ENCODE results near the gene JAZF1. TPM values are rescaled to one million over a fixed set of nuclear protein-coding genes. Genes with fewer than 3 reads are reported as not detected.

The JAZF1 gene
- total RNA-seq, 1 donor from 2014 or later = 23.2 TPM

DNA sequence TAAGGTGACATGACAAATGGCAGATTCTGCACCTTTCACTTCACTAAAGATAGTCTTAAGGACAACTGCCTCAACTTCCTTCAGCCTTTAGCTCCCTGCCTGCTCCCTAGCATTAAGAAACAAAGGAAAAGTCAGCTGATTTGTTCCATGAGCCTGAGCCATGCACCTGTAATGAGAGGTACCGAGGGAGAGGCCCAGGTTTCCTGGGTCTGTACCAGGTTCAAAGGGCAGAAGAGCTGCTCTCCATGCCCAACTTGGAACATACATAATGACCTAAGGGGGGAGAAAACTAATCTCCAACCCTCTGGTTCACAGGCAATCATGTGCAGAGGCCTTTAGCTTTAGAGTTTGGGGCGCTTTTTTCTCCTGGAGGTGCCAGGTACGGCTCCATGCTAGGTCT, 111.2 kb downstream of the JAZF1 start:
- intact Hi-C loops (cut with micrococcal nuclease) = no loop called here
- no peak for DNase-seq
- ATAC-seq = no peak

- DNase-seq (no peak), ATAC-seq (peak; percentile 18)
- intact Hi-C loops (cut with micrococcal nuclease) = no loop called here
Observed at GRCh38 chr7:28068811-28069216, 111.8 kb downstream of the JAZF1 start.

DNA sequence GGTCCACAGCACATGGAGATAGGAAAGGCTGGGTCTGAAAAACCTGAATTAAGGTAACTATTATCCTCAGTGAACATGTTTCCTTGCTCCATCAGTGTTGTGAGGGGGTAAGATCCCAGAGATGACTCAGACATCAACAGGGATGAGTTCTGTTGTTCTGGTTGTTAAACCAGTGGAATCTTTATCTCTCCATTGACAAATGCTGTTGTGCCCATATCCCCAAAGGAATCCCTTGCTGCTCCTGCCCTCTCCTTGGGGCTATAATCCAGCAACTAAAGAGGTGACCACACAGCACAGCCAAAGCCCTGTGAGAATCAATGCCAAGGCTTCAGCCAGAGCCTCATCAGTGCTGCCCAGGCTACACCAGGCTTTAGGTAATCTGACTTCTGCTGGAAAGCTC, 113.4 kb downstream of the JAZF1 start:
- intact Hi-C loops (cut with micrococcal nuclease) = no loop called here
- ATAC-seq = no peak
- DNase-seq = no peak

GRCh38 chr7:28065721-28066285, 114.8 kb downstream of the JAZF1 start:
- intact Hi-C loops (cut with micrococcal nuclease) = no loop called here
- no peak for DNase-seq
- no peak for ATAC-seq

GRCh38 chr7:28065308-28065707, 115.3 kb downstream of the JAZF1 start:
- DNase-seq (no peak), ATAC-seq (peak; percentile 60)
- intact Hi-C loops (cut with micrococcal nuclease) = no loop called here

GRCh38 chr7:28064437-28064836, 116.2 kb downstream of the JAZF1 start:
- ATAC-seq (no peak), DNase-seq (no peak)
- intact Hi-C loops (cut with micrococcal nuclease) = no loop called here

GRCh38 chr7:28062197-28062991, 118.2 kb downstream of the JAZF1 start:
- peak; percentile 88 for ATAC-seq
- intact Hi-C loops (cut with micrococcal nuclease) = no loop called here
- peak; percentile 80 for DNase-seq

- ATAC-seq = no peak
- no peak for DNase-seq
- intact Hi-C loops (cut with micrococcal nuclease) = no loop called here
Observed at GRCh38 chr7:28061824-28062196, 118.8 kb downstream of the JAZF1 start.

DNA sequence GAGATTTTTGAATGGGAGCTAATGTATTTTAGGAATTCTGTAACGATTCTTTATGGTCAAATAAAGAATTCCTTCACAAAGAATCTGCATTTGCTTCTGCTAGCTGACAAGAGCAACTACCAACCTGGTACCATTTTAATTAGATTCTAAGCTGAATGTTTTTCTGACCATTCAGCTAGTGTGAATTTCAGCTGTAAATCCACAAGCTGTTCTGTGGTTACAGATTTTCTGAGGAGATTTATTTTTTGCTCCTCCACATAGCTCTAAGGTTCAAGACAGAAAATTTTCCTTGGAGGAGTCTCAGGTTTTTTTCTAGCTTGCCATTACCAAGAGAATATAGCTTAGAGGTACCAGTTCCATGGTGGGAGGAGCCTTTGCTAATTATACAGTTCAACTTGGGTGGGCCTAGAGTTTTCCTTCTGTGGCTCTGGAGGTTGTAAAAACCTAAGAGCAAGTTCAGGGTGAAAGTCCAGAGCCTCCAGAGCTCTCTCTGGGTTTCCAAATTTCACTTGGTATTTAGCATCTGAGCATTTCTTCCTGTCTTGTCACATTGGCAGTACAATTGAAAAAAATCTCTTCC, 120.1 kb downstream of the JAZF1 start:
- intact Hi-C loops (cut with micrococcal nuclease) = no loop called here
- ATAC-seq (no peak), DNase-seq (no peak)

GRCh38 chr7:28055161-28055544, 125.4 kb downstream of the JAZF1 start:
- intact Hi-C loops (cut with micrococcal nuclease) = no loop called here
- ATAC-seq = peak; percentile 72

DNA sequence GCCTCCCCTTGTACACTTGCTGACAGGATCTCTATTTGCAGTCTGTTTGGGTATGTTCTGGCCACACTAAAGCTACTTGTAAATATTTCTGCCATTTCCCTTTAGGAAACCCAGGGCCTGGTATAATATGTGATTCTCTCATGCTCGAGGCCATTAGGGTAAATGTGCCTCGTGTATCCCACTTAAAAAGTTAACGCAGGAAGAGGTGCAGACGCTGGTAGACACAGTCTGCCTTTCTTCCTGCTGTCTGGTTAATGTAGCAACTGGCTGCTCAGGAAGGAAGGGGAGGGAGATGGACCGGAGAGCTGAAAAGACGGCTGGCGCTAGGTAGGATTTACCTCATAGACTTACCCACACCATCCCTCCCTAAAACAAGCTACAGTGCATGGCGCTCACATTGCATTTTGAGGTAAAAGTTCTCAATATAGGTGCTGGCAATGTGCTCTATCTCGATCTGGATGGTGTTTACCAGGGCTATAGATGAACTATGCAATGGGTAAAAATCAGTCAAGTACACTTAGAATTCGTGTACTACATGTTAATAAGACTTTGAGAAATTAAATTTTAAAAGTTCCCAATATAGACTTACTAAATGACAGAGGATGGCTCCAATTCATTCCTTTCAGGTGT, 125.9 kb downstream of the JAZF1 start:
- peak; percentile 45 for ATAC-seq
- no peak for DNase-seq
- intact Hi-C loops (cut with micrococcal nuclease) = no loop called here

More at GRCh38 chr7:28055161-28055544, 125.4 kb downstream of the JAZF1 start:
- DNase-seq = no peak

- intact Hi-C loops (cut with micrococcal nuclease) = no loop called here
- no peak for ATAC-seq
- no peak for DNase-seq
Observed at GRCh38 chr7:28052933-28053332, 127.7 kb downstream of the JAZF1 start.

DNA sequence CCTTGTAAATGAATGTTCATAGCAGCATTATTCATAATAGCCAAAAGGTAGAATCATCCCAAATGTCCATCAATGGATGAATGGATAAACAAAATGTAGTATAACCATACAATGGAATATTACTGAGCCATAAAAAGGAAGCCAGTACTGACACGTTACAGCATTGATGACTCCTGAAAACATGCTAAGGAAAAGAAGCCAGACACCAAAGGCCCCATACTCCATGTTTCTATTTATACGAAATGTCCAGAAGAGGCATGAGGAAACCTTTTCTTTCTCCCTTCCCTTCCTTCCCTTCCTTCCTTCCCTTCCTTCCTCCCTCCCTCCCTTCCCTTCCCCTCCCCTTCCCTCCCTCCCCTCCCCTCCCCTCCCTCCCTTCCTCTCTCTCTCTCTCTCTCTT, 131.9 kb downstream of the JAZF1 start:
- no peak for ATAC-seq
- no peak for DNase-seq
- intact Hi-C loops (cut with micrococcal nuclease) = no loop called here

DNA sequence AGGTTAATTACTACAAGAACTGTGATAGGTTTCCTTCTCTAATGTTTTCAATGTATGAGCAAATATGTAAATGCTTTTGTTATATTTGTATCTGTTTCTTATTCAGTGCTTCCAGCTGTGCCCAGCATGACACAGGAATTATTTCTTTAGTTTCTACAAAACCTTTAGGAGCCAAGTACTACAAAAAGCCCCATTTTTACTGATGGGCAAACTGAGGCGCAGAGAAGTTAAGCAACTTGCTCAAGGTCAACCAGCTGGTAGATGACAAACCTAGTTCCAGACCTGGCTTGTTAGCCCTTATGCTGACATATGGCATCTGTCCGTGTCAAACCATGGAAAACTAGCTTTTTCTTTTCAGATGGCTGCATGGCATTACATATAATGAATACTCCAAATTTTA, 134.6 kb downstream of the JAZF1 start:
- DNase-seq (no peak), ATAC-seq (no peak)
- intact Hi-C loops (cut with micrococcal nuclease) = no loop called here

- intact Hi-C loops (cut with micrococcal nuclease) = no loop called here
- no peak for ATAC-seq
- DNase-seq = no peak
Observed at GRCh38 chr7:28045592-28045991, 135.0 kb downstream of the JAZF1 start.

GRCh38 chr7:28044825-28045224, 135.8 kb downstream of the JAZF1 start:
- no peak for DNase-seq
- ATAC-seq = no peak
- intact Hi-C loops (cut with micrococcal nuclease) = no loop called here

GRCh38 chr7:28042721-28043120, 137.9 kb downstream of the JAZF1 start:
- DNase-seq (no peak), ATAC-seq (no peak)
- intact Hi-C loops (cut with micrococcal nuclease) = no loop called here

DNA sequence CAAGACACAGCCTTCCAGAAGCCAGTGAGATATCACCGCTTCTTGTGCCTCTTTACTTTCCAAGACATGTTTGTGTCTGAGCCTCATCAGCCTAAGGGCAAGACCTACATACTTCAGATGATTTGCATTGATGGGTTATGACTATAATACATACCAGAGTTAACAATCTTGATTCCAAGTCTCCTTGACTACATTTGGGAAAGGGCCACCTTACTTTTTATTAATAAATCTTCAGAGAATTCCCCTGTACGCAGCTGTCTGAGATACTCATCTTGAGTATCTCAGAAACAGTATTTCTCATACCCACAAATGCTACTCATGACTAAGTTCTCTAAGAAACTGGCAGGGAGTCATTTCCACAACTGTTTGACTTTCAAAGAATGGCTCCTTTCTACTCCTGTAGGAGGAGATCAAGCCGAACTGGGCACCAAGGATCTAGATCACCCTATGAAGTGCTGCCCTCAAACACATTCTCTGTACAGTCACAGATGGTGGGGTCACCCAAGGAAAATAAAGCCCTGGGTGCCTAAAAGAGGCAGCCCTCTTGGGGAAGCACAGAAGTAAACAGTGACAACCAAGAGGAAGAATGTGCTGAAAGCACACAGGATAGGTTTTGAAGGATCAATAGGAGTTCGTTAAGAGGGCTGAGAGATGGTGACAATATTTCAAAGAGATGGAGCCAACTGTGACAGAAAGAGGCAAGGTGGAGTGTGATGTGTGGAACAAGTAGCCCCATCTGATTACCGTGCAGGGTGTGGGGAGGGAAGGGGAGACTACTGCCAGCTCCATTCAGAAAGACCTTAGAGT, 138.9 kb downstream of the JAZF1 start:
- ATAC-seq (no peak), DNase-seq (no peak)
- intact Hi-C loops (cut with micrococcal nuclease) = no loop called here

GRCh38 chr7:28038175-28038797, 142.3 kb downstream of the JAZF1 start:
- DNase-seq (no peak), ATAC-seq (no peak)
- intact Hi-C loops (cut with micrococcal nuclease) = no loop called here
